ENCODE results near the gene SURF4.

SURF4 gene

DNA sequence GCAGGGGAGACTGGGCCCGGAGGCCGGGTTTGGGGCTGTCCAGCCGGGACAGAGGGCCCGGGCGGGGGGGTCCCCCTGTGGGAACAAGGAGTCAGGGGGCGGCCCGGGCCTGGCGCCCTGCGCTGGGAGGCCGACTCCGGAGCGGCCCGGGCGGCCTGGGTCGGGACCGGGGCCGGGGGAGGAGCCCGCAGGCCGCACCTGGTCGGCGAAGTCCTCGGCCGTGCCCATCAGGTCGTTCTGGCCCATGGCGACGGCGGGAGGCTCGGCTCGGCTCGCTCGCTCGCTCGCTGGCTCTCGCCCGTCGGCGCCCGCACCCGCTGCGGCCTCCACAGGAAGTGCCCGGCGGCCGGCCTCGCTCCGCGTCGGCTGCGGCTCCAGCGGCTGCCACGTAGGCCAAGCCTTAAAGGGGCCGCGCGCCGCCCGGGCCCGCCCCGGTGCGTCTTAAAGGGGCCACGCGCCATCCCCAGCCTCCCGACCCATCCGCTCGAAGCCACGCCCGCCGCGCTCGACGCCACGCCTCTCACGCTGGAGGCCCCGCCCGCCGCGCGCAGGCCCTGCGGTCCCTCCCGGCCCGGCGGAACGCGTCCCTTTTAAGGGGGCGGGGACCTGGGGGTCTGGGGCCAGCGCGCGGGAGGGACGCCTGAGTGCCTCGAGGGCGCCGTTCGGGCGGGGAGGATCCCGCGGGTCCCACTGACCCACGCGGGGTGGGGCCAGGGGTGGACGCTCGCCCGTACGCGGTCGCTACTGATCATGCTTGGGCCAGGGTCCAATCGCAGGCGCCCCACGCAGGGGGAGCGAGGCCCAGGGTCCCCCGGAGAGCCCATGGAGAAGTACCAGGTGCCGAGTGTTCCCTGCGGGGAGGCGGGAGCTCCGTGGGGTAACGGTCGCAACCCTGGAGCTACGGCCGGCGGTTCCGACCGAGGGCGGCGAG lies at the start of gene SURF4, which contains the start of gene STKLD1:
Gene SURF4, minus strand, starts transcription at position 337 of the 931 bp plus-strand sequence. Its CDS starts 91 bp downstream, at position 246.
Gene STKLD1, plus strand, starts transcription at position 643 of the 931 bp plus-strand sequence. Its CDS starts 108 bp downstream, at position 751.
- peak; percentile 99 for DNase-seq (ENCODE audit: low spot score)

DNA sequence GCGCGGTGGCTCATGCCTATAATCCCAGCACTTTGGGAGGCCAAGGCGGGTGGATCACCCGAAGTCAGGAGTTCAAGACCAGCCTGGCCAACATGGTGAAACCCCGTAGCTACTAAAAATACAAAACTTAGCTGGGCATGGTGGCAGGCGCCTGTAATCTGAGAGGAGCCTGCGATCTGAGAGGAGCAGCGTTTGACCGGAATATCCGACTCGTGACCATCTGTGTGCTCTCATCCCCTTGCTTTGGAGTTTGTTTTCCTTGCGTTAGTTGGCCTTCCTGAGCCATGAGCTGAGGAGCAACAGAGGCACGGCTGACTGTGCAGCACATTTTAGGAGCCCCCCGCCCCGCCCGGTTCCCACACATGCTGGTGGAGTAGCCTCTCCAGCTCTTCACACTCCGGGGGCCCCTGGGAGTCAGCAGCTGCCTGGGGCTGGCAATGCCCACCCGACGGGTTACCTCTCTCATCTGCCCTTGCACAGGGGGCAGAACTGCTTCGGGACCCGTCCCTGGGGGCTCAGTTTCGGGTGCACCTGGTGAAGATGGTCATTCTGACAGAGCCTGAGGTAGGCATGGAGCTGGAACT lies 49.3 kb upstream of the SURF4 start:
- no peak for DNase-seq (ENCODE audit: low spot score)

DNA sequence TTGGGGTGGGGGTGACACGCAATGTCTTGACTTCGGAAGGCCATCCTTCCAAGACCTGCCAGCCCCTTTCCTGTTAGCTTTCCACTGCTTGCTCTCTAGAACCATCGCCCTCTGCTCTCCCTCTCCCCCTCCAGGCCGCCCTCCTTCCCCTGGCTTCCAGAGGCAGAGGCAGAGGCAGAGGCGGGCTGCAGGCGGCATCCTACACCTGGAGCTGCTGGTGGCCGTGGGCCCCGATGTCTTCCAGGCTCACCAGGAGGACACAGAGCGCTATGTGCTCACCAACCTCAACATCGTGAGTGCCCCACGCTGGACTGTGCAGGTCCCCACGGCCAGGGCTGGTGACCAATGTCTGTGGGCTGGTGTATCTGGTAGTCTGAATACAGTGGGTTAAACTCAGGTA lies 48.3 kb upstream of the SURF4 start:
- DNase-seq (ENCODE audit: low spot score), result no peak

DNA sequence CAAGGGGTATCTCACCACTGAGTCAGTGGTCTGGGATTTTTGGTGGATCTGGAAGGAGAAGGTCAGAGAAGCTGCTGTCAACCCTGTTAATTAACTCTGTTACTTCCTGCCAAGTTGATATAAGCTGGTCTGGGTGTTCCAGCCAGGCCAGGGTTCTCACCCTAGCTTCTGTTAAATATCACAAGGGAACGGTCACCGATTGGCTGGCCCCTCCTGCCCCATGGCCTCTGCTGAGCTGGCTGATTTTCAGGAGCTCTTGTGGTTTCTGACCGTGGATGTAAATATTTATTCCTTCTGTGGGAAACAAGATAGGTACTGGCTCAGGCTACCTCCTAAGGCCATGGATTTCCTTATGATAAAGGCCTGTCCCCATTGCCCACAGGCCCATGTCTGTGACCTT lies 47.4 kb upstream of the SURF4 start:
- DNase-seq (ENCODE audit: low spot score), result no peak

DNA sequence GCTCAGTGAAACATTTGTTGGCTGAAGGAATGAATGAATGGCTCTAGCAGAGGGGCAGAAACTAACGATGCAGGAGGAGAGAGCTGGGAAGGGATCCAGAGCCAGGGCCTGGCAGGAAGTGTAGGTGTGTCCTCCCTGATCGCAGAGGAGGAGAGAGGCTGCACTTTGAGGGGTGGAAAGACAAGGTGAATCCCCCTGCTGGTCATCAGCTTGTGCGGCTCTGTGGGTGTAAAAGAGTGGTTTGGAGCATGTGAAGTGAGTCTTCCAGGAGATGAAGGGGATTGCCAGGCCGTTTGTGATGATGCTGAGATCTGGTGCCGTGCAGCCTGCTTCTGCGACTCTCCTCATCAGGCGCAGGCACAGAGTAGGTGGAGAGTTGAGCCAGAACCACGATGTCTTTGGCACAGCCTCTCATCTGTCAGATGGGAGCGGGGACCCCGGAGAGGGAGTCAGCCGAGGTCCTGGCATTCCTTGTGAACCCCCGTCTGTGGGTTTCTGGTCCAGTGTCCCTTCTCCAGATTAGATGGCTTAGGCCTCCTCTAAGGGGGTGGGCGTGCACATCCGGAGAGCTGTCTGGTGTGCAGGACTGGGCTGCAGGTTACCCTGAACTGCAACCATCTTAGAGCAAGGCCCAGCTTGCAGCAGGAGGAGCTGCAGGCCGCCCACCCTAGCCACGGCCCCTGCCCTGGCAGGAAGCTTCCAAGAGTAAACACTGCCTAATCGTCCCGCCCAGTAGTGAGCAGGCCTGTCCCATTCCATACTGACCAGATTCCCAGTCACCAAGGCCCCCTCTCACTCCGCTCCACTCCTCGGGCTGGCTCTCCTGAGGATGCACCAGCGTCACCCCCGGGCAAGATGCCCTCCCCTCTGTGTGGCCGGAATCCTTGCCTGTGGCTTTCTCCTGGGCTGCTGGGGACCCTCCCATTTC lies 46.0 kb upstream of the SURF4 start, which contains the start of gene ADAMTS13:
Gene ADAMTS13, plus strand, starts transcription at position 753 of the 928 bp plus-strand sequence. Its CDS starts 77 bp downstream, at position 830.
- DNase-seq (ENCODE audit: low spot score), result no peak

DNA sequence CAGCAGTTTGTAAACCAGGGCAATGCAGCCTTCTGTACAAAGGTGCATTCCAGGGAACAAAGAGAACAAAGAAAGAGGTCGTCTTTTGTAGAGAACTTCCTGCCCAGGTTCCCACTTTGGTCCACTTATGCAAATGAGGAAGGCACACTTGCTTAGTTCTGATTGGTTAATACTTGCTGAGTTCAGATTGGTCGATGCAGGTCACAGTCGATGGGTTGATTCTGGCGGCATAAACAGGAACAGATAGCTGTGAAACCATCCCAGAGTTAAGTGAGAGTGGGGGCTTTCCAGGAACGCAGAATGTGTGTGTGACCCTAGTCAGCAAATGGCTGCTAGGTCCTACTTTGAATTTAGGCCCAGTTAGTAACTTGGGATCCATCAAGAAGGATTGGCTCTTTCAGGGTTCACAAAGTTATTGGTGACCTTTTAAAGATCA lies 44.5 kb upstream of the SURF4 start:
- DNase-seq (ENCODE audit: low spot score), result no peak

DNA sequence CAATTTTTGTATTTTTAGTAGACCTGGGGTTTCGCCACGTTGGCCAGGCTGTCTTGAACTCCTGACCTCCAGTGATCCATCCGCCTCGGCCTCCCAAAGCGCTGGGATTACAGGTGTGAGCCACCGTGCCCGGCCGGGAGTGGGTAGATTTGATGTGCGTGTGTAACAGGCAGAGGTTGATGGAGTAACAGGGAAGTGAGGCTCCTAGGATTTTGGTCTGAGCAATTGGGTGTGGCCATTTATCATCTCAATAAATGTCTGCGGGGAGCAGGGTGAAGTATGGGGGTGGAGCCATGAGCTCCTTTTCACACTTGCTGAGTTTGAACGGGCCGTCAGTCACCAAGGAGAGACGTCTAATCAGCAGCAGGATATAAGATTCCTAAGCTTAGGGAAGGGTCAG lies 43.1 kb upstream of the SURF4 start:
- no peak for DNase-seq (ENCODE audit: low spot score)

DNA sequence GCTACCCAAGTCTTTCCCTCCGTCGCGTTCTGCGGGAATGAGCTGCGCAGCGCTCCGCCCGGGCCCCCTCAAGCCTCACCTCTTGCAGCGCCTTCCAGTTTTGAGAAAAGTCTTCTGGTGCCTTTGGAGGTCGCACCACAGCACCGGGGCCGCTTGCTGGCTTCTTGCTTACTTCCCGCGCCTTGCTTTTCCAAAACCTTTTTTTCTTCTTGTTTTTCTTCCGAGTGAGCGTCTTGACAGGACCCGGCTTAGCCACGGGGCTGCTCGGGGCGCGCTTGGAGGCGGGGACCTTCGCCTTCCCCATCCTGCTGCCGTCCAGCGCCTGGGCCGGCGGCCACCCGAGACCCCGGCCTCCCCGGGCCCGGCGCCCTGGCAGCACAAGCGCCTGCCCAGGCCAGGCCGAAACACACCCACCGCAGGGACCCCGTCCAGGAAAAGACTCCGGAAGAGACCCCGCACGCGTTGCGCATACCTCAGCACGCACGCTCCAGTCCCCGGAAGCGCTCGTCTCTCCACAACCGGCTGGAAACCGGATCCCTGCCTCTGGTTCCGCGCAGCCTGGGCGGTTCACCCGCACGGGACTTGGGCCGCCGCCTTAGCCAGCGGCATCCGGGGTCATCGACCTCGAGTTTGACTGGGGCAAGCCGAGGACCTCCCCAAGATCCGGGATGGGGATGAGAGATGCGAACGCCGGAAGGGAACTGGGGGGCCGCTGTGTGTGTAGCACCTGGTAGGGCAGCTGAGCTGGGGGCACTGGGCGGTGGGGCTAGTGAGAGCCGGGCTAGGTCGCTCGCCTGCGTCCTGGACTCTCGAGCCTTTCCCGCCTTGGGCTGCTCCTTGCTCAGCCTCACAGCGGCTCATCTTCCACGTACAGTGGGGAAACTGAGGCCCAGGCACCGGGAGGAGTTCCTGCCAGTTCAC lies 41.9 kb upstream of the SURF4 start, which contains the start of gene REXO4:
Gene REXO4, minus strand, starts transcription at position 470 of the 921 bp plus-strand sequence. Its CDS starts 166 bp downstream, at position 304.
- peak; percentile 93 for DNase-seq (ENCODE audit: low spot score)

DNA sequence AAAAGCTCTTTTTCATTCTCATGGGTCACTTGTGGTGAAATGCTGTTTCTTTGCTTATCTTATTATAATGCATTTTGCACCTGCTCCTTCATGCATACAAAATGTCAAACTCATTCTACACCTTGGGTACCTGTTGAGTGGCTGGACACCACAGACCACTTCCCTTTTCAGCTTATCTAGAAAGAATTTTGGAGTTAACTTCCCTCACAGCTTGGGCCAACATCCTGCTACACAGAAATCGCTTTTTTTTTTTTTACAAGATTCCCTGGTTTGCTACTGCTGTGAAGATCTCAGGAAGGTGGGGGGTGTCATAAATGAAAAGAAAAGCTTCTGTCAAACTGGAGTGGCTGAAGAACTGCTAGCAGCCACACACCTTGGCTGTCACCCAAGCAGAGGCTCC lies 39.3 kb upstream of the SURF4 start:
- DNase-seq (ENCODE audit: low spot score), result no peak

DNA sequence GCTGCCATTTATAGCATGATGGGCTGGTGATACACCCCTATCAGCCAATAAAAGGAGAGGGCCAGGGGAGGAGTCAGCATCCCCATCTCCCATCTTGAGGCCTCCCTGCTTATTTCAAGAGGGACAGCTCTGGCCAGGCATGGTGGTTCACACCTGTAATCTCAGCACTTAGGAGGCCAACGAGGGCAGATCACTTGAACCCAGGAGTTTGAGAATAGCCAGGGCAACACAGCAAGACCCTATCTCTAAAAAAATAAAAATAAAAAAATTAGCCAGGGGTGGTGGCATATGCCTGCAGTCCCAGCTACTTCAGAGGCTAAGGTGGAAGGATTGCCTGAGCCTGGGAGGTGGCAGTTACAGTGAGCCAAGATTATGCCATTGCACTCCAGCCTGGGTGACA lies 32.2 kb upstream of the SURF4 start:
- no peak for DNase-seq (ENCODE audit: low spot score)

DNA sequence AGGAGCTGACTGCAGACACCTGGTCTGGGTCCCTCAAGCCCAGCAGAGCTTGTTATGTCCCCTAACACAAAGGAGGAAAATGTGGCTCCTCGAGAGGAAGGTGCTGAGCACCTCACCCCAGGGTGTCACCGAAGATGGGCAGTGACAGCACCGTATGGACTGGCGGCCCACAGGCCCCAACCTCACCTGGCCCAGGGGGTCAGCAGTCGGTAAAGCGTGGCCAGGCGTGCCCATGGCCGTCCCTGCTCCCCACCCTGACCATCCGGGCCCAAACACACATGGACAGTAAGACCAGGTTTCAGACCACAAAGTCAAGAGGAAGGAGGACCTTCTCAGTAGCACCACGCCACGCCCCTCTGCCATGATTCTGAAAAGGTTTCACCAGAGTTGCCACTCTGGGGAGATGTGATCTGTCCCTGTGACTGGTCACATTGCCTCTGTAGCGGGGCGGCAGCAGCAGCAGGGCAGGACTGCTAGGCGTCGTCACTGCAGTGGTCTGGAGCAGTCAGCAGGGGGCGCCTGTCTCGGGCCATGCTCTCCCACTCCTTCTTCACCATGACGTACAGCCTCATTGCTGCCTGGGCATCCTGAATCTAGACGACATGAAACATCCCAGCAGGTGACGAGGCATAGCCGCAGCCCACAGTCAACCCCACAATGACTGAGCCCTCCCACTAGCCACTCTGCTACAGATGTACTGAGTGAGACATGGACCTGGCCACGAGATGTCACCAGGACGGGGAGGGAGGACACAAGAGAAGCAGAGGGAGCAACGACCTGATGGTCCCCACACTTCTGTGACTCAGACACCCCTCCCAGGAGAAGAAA lies 30.8 kb upstream of the SURF4 start:
- DNase-seq (ENCODE audit: low spot score), result peak; percentile 93

DNA sequence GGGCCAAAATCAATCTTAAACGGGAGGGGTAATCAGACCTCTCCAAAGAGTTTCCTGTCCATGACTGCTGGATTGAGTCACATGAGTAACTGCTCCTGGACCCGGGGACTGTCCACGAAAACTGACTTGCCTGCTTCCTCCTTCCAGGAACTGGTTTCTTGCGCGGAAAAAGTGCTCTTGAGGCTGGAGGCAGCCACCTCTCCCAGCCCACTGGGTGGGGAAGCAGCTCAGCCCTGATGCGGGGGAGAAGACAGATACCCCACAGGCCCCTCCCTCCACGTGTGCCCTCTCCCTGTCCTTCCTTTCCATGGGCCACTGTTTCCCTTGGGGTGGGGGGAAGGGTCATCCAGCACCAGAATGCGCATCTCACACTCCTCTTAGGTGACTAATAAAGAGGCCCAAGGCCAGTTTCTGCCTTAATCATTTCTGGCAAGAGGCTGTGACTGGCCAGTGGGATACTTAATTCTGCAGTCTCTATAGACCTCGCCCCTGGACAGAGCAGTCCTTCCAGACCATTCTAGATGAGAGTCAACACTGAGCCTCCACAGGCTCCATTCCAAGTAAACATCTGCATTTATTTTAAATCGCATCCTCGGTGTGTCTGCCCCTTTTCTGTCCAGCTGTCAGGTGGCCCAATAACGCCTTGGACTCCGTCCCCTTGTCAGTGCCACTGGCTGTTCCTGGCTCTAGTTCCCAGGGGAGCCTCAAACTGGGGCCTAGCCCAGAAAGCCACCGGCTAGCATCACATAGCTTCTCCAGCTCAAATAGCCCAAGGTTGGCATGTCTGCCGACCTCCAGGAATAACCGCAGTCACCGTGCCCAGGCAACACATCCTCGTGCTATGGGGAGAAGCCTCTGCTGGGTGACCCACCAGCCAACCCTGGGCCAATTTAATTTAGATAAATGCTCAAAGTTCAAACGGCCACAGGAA lies 29.9 kb upstream of the SURF4 start:
- DNase-seq (ENCODE audit: low spot score), result no peak

DNA sequence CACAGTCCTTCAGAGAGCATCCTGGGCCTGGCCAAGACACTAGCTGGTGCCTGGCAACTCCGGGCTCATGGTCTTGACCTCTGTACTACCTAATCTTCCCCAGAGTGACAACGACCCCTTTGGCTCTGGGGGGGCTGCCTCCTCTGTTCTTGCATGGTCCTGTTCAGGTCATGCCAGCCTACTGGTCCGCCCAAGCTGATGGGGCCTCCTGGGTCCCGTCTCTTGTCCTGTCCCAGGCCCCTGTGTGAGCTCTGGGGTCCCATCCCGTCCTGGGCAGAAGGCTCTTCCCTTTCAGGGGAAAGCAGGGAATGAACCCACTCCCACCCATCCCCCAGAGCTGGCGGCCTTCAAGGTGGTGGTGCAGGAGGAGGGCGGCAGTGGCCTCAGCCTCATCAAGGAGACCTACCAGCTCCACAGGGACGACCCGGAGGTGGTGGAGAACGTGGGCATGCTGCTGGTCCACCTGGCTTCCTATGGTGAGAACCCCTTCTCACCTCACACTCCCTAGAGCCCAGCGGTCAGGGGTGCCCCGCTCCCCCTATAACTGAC lies 28.7 kb upstream of the SURF4 start:
- no peak for DNase-seq (ENCODE audit: low spot score)

DNA sequence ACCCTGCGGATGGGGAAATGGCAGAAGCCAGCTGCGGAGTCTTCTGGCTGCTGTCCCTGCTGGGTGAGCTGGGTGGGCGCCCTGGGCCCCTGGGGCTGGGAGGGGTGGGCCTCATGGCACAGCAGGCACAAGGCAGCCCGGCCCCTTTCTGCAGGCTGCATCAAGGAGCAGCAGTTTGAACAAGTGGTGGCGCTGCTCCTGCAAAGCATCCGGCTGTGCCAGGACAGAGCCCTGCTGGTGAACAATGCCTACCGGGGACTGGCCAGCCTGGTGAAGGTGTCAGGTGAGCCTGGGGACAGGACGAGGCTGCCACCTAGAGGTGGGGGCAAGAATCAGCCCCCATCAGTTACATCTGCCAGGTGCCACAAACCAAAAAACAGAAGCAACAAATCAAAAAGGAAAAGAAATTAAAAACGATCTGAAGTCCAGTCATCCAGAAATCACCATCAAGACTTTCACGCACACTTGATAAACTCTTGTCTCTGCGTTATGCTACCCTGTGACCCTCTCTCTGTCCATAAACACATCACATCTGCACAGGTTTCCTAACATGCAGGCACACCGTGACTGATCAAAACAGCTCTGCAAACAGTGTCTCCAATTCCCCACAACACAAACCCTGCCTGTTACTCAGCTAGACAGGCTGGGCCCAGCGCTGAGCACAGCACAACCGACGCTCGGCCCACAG lies 28.1 kb upstream of the SURF4 start:
- peak; percentile 74 for DNase-seq (ENCODE audit: low spot score)

DNA sequence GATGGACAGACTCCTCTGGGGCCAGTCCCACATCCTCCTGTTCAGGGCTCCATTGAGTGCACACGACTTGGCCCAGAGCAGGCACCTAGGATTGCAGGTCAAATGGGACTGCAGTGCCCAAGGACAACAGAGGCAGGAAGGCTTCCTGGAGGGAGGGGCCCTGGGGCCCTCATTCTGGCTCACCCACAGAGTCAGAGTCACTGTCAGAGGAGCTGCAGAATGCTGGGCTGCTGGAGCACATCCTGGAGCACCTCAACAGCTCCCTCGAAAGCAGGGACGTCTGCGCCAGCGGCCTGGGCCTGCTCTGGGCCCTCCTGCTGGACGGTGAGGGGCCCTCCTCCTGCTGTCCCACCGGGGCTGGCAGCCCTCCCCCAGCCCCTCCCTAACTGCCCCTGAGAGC lies 26.8 kb upstream of the SURF4 start:
- DNase-seq (ENCODE audit: low spot score), result no peak

DNA sequence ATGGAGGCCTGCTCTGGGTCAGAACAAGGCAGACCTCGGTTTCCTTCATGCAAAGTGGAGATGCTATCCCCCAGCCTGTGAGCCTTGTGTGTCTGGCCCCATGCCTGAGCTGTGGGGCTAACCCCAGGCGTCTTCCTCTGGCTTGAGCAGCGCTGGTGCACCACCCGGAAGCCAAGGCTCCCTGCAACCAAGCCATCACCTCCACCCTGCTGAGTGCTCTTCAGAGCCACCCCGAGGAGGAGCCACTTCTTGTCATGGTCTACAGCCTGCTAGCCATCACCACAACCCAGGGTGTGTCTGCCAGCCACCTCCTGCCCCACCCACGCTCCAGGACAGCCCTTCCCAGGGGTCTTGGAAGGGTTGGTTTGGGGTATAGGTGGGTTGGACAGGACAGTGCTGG lies 25.7 kb upstream of the SURF4 start:
- DNase-seq (ENCODE audit: low spot score), result no peak

DNA sequence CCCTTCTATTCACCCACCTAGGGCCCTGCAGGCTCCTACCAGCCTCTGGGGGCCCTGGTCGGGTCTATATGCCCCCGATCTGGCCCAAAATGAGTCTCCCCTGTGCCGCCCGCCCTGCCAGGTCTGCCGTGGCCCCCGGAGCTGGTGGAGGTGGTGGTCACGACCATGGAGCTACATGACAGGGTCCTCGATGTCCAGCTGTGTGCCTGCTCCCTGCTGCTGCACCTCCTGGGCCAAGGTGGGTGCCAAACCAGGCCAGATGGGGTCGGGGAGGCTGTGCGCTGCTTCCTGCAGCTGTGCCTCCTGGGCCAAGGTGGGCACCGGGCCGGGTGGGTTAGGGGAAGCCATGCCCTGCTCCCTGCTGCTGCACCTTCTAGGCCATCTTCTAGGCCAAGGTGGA lies 24.4 kb upstream of the SURF4 start:
- no peak for DNase-seq (ENCODE audit: low spot score)

DNA sequence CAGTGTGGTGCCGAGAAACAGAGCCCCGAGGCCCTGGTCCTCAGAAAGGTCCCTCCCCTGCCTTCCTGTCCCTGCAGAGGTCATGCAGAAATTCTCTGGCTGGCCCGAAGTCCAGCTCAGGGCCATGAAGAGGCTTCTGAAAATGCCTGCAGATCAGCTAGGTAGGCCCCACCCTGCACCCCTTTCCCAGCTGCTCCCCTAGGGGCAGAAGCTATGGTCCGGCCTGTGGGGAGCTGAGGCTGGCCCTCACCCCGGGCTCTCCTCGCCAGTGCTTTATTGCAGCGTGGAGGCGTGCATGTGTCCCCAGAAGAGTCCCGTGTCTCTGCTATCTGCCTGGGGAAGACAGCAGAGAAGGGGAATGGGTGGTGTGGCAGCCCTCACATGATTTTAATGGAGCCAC lies 22.0 kb upstream of the SURF4 start:
- DNase-seq (ENCODE audit: low spot score), result no peak

All from HuH-7 (cell line).